HEK293T (cell line): ENCODE data around the gene ZNF521.

Experiments used
- CTCF ChIA-PET: fragments of 350-600 bp; formaldehyde crosslinking; extraction: SDS; loops from one replicate; lab custom pipeline; 2021; ENCODE audit warnings: antibody characterized with exemption, inconsistent platforms; lab: Yijun Ruan, JAX
- POLR2A ChIA-PET: fragments of 350-600 bp; formaldehyde crosslinking; extraction: SDS; loops from one replicate; lab custom pipeline; 2020; ENCODE audit warnings: antibody characterized with exemption, inconsistent platforms; lab: Yijun Ruan, JAX
- DNase-seq: peaks from one replicate; pipeline ENCODE4 v3.0.0; 2012; ENCODE audit warnings: mixed read lengths; ENCODE audit errors: extremely low spot score
- ARNT ChIP-seq: fragments of 450-650 bp; IDR thresholded peaks from 2 replicates; pipeline ENCODE4 v1.6.1; 2017; ENCODE audit warnings: mild to moderate bottlenecking
- BHLHE40 ChIP-seq: fragments of 450-650 bp; IDR thresholded peaks from 2 replicates; pipeline ENCODE4 v1.6.1; 2016; ENCODE audit warnings: mild to moderate bottlenecking, moderate library complexity, borderline replicate concordance
- CTBP1 ChIP-seq: fragments of 450-650 bp; IDR thresholded peaks from 2 replicates; pipeline ENCODE4 v1.6.1; 2016; ENCODE audit warnings: borderline replicate concordance
- ELF4 ChIP-seq: fragments of 450-650 bp; IDR thresholded peaks from 2 replicates; pipeline ENCODE4 v1.6.1; 2017; ENCODE audit warnings: antibody characterized with exemption
- FOXA1 ChIP-seq: fragments of 450-650 bp; IDR thresholded peaks from 2 replicates; pipeline ENCODE4 v1.6.1; 2016; ENCODE audit warnings: mild to moderate bottlenecking
- FOXK2 ChIP-seq: fragments of 450-650 bp; IDR thresholded peaks from 2 replicates; pipeline ENCODE4 v1.6.1; 2016; ENCODE audit warnings: mild to moderate bottlenecking
- FOXM1 ChIP-seq: fragments of 450-650 bp; IDR thresholded peaks from 2 replicates; pipeline ENCODE4 v1.6.1; 2017; ENCODE audit warnings: mild to moderate bottlenecking, borderline replicate concordance
- HDGF ChIP-seq: fragments of 450-650 bp; IDR thresholded peaks from 2 replicates; pipeline ENCODE4 v1.6.1; 2017; ENCODE audit warnings: antibody characterized with exemption, borderline replicate concordance
- L3MBTL2 ChIP-seq: fragments of 450-650 bp; conservative IDR thresholded peaks from 2 replicates; pipeline ENCODE4 v1.6.1; 2016; ENCODE audit warnings: mild to moderate bottlenecking
- LEF1 ChIP-seq: fragments of 450-650 bp; IDR thresholded peaks from 2 replicates; pipeline ENCODE4 v1.6.1; 2017; ENCODE audit warnings: mild to moderate bottlenecking, borderline replicate concordance
- NFRKB ChIP-seq: fragments of 450-650 bp; IDR thresholded peaks from 2 replicates; pipeline ENCODE4 v1.6.1; 2016; ENCODE audit warnings: mild to moderate bottlenecking, moderate library complexity
- PKNOX1 ChIP-seq: fragments of 450-650 bp; IDR thresholded peaks from 2 replicates; pipeline ENCODE4 v1.6.1; 2016
- SP1 ChIP-seq: fragments of 450-650 bp; IDR thresholded peaks from 2 replicates; pipeline ENCODE4 v1.6.1; 2017
- SUZ12 ChIP-seq: fragments of 450-650 bp; IDR thresholded peaks from 2 replicates; pipeline ENCODE4 v1.6.1; 2016; ENCODE audit warnings: mild to moderate bottlenecking
- TARDBP ChIP-seq: fragments of 450-650 bp; IDR thresholded peaks from 2 replicates; pipeline ENCODE4 v1.6.1; 2016
- ZNF384 ChIP-seq: fragments of 450-650 bp; IDR thresholded peaks from 2 replicates; pipeline ENCODE4 v1.6.1; 2016

Gene ZNF521

GRCh38 chr18:25164848-25165811 is 186.8 kb downstream of the ZNF521 start:
- peak; percentile 60 for DNase-seq
- no peak for TF ChIP-seq L3MBTL2
- CTCF ChIA-PET, result interaction anchor here (0.9 kb wide), 1 partner anchor 62 kb away, joined by 3 read pairs; no protein-coding TSS in a partner anchor
- POLR2A ChIA-PET, result interaction anchor here (0.5 kb wide), 1 partner anchor 1700 kb away, joined by 3 read pairs; the partner anchor contains the start of gene AQP4

- TF ChIP-seq SP1, result no peak
- DNase-seq, result no peak
- ChIA-PET POLR2A (no interaction called here), CTCF (interaction anchor here (0.5 kb wide), 1 partner anchor 385 kb away, joined by 3 read pairs; no protein-coding TSS in a partner anchor)
These were observed 187.6 kb downstream of the ZNF521 start for GRCh38 chr18:25164211-25164847.

GRCh38 chr18:25153426-25153825 is 198.5 kb downstream of the ZNF521 start:
- ChIA-PET CTCF (interaction anchor here (0.6 kb wide), 1 partner anchor 609 kb away, joined by 10 read pairs; no protein-coding TSS in a partner anchor), POLR2A (no interaction called here)
- DNase-seq, result no peak
- no peak for TF ChIP-seq NFRKB
- no peak for TF ChIP-seq FOXA1
- TF ChIP-seq HDGF, result no peak
- no peak for TF ChIP-seq PKNOX1
- no peak for TF ChIP-seq BHLHE40
- no peak for TF ChIP-seq ELF4
- no peak for TF ChIP-seq L3MBTL2
- TF ChIP-seq ARNT, result no peak
- TF ChIP-seq SP1, result no peak
- no peak for TF ChIP-seq CTBP1
- TF ChIP-seq ZNF384, result no peak
- no peak for TF ChIP-seq SUZ12
- TF ChIP-seq FOXK2, result no peak
- TF ChIP-seq TARDBP, result no peak
- TF ChIP-seq LEF1, result no peak

- CTCF ChIA-PET, result no interaction called here
- TF ChIP-seq ZNF384, result no peak
- TF ChIP-seq ELF4, result no peak
These were observed 204.0 kb downstream of the ZNF521 start for GRCh38 chr18:25147877-25148488.

GRCh38 chr18:25146512-25146910 is 205.5 kb downstream of the ZNF521 start:
- no peak for DNase-seq
- ChIA-PET POLR2A (no interaction called here), CTCF (no interaction called here)
- TF ChIP-seq ELF4 (no peak), NFRKB (no peak), SP1 (no peak), ARNT (no peak), SUZ12 (no peak)

More at GRCh38 chr18:25147877-25148488, 204.0 kb downstream of the ZNF521 start:
- POLR2A ChIA-PET, result no interaction called here
- DNase-seq, result no peak

- no peak for DNase-seq
- ChIA-PET CTCF (no interaction called here), POLR2A (no interaction called here)
- TF ChIP-seq CTBP1 (no peak), SUZ12 (no peak), FOXA1 (no peak), ARNT (no peak), ZNF384 (no peak), TARDBP (no peak), PKNOX1 (no peak)
These were observed 206.0 kb downstream of the ZNF521 start for GRCh38 chr18:25145731-25146511.

- CTCF ChIA-PET, result no interaction called here
- no peak for DNase-seq
- TF ChIP-seq ZNF384 (no peak), FOXM1 (no peak), CTBP1 (no peak), SP1 (no peak), ARNT (no peak), NFRKB (no peak), FOXA1 (no peak), PKNOX1 (no peak), ELF4 (no peak), BHLHE40 (no peak), SUZ12 (no peak)
- POLR2A ChIA-PET, result no interaction called here
These were observed 207.1 kb downstream of the ZNF521 start for GRCh38 chr18:25144820-25145219.
